A549 (cell line): ENCODE results near the gene GPD2. TPM values are rescaled to one million over a fixed set of nuclear protein-coding genes. Genes with fewer than 3 reads are reported as not detected.

ENCODE experiments used
- ATAC-seq, 2 experiments: fragments of 200-7000 bp in 1 of 2; fragments of >200 bp in 1 of 2; cut with Nextera tagmentation in 1 of 2; cut with Tn5 transposase in 1 of 2; 3 replicates each; pipeline versions ENCODE4 v1.8.0 to v1.9.1; 2018 to 2020; ENCODE audit warnings: mild to moderate bottlenecking in 1 of 2, moderate library complexity in 1 of 2
- CTCF ChIA-PET: fragments of 300-600 bp; sonication (Branson Sonifier 250); formaldehyde crosslinking; extraction: SDS; loops from one replicate; lab custom pipeline; 2021; ENCODE audit warnings: antibody characterized with exemption, inconsistent platforms; lab: Yijun Ruan, JAX
- POLR2A ChIA-PET: fragments of 350-600 bp; formaldehyde crosslinking; extraction: SDS; loops from one replicate; lab custom pipeline; 2021; ENCODE audit warnings: antibody characterized with exemption, inconsistent platforms; lab: Yijun Ruan, JAX
- DNase-seq, 2 experiments: peaks; one replicate each; pipeline versions ENCODE4 v3.0.0 to v3.0.0-alpha.2; 2011 to 2016; ENCODE audit warnings: low read depth in 1 of 2, low spot score in 1 of 2
- FAIRE-seq: peaks from 2 replicates; lab custom pipeline; 2011; peaks lifted over from hg19 to GRCh38; lab: Jason Lieb, UNC
- H3K27ac ChIP-seq, 2 experiments: fragments of >200 bp; sonication (Bioruptor Twin); formaldehyde crosslinking; 3 replicates each; pipeline ENCODE4 v1.5.1; 2016 to 2017
- H3K4me1 ChIP-seq: fragments of >200 bp; sonication (Bioruptor Twin); formaldehyde crosslinking; 3 replicates; pipeline ENCODE4 v1.6.1; 2016
- H3K4me2 ChIP-seq: fragments of >200 bp; sonication (Bioruptor Twin); formaldehyde crosslinking; 3 replicates; pipeline ENCODE4 v1.6.1; 2016
- H3K4me3 ChIP-seq: fragments of >200 bp; sonication (Bioruptor Twin); formaldehyde crosslinking; 3 replicates; pipeline ENCODE4 v1.5.1; 2016
- H3K9me3 ChIP-seq: fragments of >200 bp; sonication (Bioruptor Twin); formaldehyde crosslinking; 3 replicates; pipeline ENCODE4 v1.6.1; 2016
- BCL3 ChIP-seq: fragments of >200 bp; sonication (Bioruptor Twin); formaldehyde crosslinking; IDR thresholded peaks from 3 replicates; pipeline ENCODE4 v1.6.1; 2016
- CEBPB ChIP-seq, 2 experiments: fragments of >200 bp in 1 of 2; sonication (Bioruptor Twin) in 1 of 2; formaldehyde crosslinking in 1 of 2; IDR thresholded peaks; 2 replicates each; pipeline ENCODE4 v1.6.1; 2012 to 2016
- E2F6 ChIP-seq: IDR thresholded peaks from 2 replicates; pipeline ENCODE4 v1.6.1; 2012; ENCODE audit warnings: low read depth, borderline replicate concordance
- EP300 ChIP-seq, 2 experiments: fragments of >200 bp; sonication (Bioruptor Twin); formaldehyde crosslinking; IDR thresholded peaks; 2 replicates in 1 of 2; 3 replicates in 1 of 2; pipeline ENCODE4 v1.6.1; 2016 to 2017
- FOXS1 ChIP-seq: fragments of 250-450 bp; sonication (Bioruptor Pico); IDR thresholded peaks from 2 replicates; pipeline ENCODE4 v1.5.0; 2020; ENCODE audit warnings: mild to moderate bottlenecking, moderate library complexity
- GATA3 ChIP-seq: IDR thresholded peaks from 2 replicates; pipeline ENCODE4 v1.6.1; 2012; ENCODE audit warnings: borderline replicate concordance
- HDAC2 ChIP-seq: fragments of 200-600 bp; sonication (generic); IDR thresholded peaks from 2 replicates; pipeline ENCODE4 v1.6.1; 2016
- HEYL ChIP-seq: fragments of 250-450 bp; sonication (Bioruptor Pico); IDR thresholded peaks from 2 replicates; pipeline ENCODE4 v1.8.0; 2021; ENCODE audit warnings: mild to moderate bottlenecking, moderate library complexity
- HOXA7 ChIP-seq: fragments of 250-450 bp; sonication (Bioruptor Pico); IDR thresholded peaks from 2 replicates; pipeline ENCODE4 v1.5.0; 2020; ENCODE audit warnings: mild to moderate bottlenecking, moderate library complexity
- HOXB13 ChIP-seq: fragments of 250-450 bp; sonication (Bioruptor Pico); IDR thresholded peaks from 2 replicates; pipeline ENCODE4 v1.5.0; 2020; ENCODE audit warnings: low read depth, mild to moderate bottlenecking, moderate library complexity
- MYC ChIP-seq: IDR thresholded peaks from 2 replicates; pipeline ENCODE4 v1.6.1; 2012; ENCODE audit warnings: mild to moderate bottlenecking, inconsistent platforms, low read length, improper control_type of control experiment, borderline replicate concordance
- NPAS2 ChIP-seq: fragments of 250-450 bp; sonication (Bioruptor Pico); IDR thresholded peaks from 2 replicates; pipeline ENCODE4 v1.8.0; 2022; ENCODE audit warnings: mild to moderate bottlenecking, moderate library complexity, borderline replicate concordance
- PBX3 ChIP-seq: IDR thresholded peaks from 2 replicates; pipeline ENCODE4 v1.6.1; 2012
- RCOR1 ChIP-seq: fragments of 150-350 bp; IDR thresholded peaks from 2 replicates; pipeline ENCODE4 v1.6.1; 2014; ENCODE audit warnings: antibody characterized with exemption, low read length, low read depth
- REST ChIP-seq: fragments of 200-600 bp; sonication (generic); IDR thresholded peaks from 2 replicates; pipeline ENCODE4 v1.6.1; 2016; ENCODE audit warnings: antibody characterized with exemption, mild to moderate bottlenecking, moderate library complexity
- RFX5 ChIP-seq: fragments of 450-650 bp; IDR thresholded peaks from 2 replicates; pipeline ENCODE4 v1.7.1; 2014; ENCODE audit warnings: antibody characterized with exemption, mild to moderate bottlenecking, moderate library complexity
- RNF2 ChIP-seq: fragments of 200-600 bp; sonication (generic); IDR thresholded peaks from 2 replicates; pipeline ENCODE4 v1.6.1; 2016; ENCODE audit warnings: low read depth, mild to moderate bottlenecking, antibody characterized with exemption, moderate library complexity, borderline replicate concordance
- TP53 ChIP-seq: fragments of 250-450 bp; sonication (Bioruptor Pico); IDR thresholded peaks from 2 replicates; pipeline ENCODE4 v1.5.0; 2021; ENCODE audit warnings: mild to moderate bottlenecking, moderate library complexity
- ZSCAN20 ChIP-seq: fragments of 250-450 bp; sonication (Bioruptor Pico); IDR thresholded peaks from 2 replicates; pipeline ENCODE4 v1.8.0; 2022; ENCODE audit warnings: mild to moderate bottlenecking, moderate library complexity
- WGBS: methylation state at CpG from one replicate; pipeline ENCODE4 v1.1.6; 2017; ENCODE audit errors: missing lambda C conversion rate; 5-methylcytosine and 5-hydroxymethylcytosine counted together
- polyA plus RNA-seq, 4 experiments: library from polyadenylated mRNA; depleted of rRNA in 3 of 4; stranded (reverse); fragments of >200 nt; fragmentation: RNase III in 1 of 4; extraction: RNeasy Plus Mini Kit Qiagen cat#74134 plus additional on column Dnase treatment in 1 of 4; gene quantifications; 2 replicates in 3 of 4; 3 replicates in 1 of 4; pipeline ENCODE4 v1.2.3, GENCODE V29; 2011 to 2017
- TF ChIP-seq, protein P1 (sequence below): fragments of 450-650 bp; IDR thresholded peaks from 2 replicates; pipeline ENCODE4 v1.6.1; 2014; ENCODE audit warnings: antibody characterized with exemption
- TF ChIP-seq, protein P2 (sequence below): IDR thresholded peaks from 2 replicates; pipeline ENCODE4 v1.6.1; 2012

The GPD2 gene
- polyA plus RNA-seq, 2 of the 4 experiments (the other 2 are of a cell fraction): 26.6 to 39.6 TPM

GRCh38 chr2:156622491-156622890 is 186.3 kb downstream of the GPD2 start:
- Histone ChIP-seq H3K4me3 (no peak overlapping the region), H3K4me2 (no peak overlapping the region), H3K27ac (no peak overlapping the region), H3K4me1 (no peaks in the 10 kb centered on the region), H3K9me3 (no peaks in the 10 kb centered on the region)
- no peak for DNase-seq
- TF ChIP-seq, protein P1, sequence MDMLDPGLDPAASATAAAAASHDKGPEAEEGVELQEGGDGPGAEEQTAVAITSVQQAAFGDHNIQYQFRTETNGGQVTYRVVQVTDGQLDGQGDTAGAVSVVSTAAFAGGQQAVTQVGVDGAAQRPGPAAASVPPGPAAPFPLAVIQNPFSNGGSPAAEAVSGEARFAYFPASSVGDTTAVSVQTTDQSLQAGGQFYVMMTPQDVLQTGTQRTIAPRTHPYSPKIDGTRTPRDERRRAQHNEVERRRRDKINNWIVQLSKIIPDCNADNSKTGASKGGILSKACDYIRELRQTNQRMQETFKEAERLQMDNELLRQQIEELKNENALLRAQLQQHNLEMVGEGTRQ: no peak
- no peak for TF ChIP-seq MYC
- no peak for TF ChIP-seq NPAS2 (CRISPR knock-in tag)
- TF ChIP-seq RFX5: no peak
- no peak for TF ChIP-seq BCL3
- TF ChIP-seq HEYL (CRISPR knock-in tag): no peak
- TF ChIP-seq PBX3: no peak
- TF ChIP-seq, protein P2, sequence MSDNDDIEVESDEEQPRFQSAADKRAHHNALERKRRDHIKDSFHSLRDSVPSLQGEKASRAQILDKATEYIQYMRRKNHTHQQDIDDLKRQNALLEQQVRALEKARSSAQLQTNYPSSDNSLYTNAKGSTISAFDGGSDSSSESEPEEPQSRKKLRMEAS: no peak
- TF ChIP-seq CEBPB (IDR thresholded peaks at IDR 0.05): no peak
- no peak for TF ChIP-seq TP53
- 12% methylated on average over 1 of the region's 1 CpG for WGBS
- POLR2A ChIA-PET: no interaction called here
- CTCF ChIA-PET: no interaction called here
- no peak for FAIRE-seq
- no peak for ATAC-seq

- WGBS: 27% methylated on average over 5 of the region's 5 CpGs
- no peak overlapping the region for H3K27ac ChIP-seq
- H3K4me3 ChIP-seq: no peak overlapping the region
- TF ChIP-seq HOXB13 (CRISPR knock-in tag): no peak
- TF ChIP-seq MYC: no peak
- no peak for TF ChIP-seq GATA3
- TF ChIP-seq, protein P2: no peak
- no peak for TF ChIP-seq E2F6
- no peak for TF ChIP-seq REST
- TF ChIP-seq RCOR1: no peak
- no peak for TF ChIP-seq HOXA7 (CRISPR knock-in tag)
- TF ChIP-seq PBX3: no peak
- TF ChIP-seq FOXS1 (CRISPR knock-in tag): no peak
- TF ChIP-seq EP300 (IDR thresholded peaks at IDR 0.05): no peak
- TF ChIP-seq HDAC2: no peak
- TF ChIP-seq CEBPB (IDR thresholded peaks at IDR 0.05): no peak
- no peak for TF ChIP-seq RNF2
- no peak for TF ChIP-seq ZSCAN20
- no peak overlapping the region for H3K4me2 ChIP-seq
- FAIRE-seq (no peak), DNase-seq (no peak), ATAC-seq (no peak)
- CTCF ChIA-PET: no interaction called here
- no peaks in the 10 kb centered on the region for H3K4me1 ChIP-seq
- no peaks in the 10 kb centered on the region for H3K9me3 ChIP-seq
- POLR2A ChIA-PET: no interaction called here
Measured at GRCh38 chr2:156625360-156626170, 189.4 kb downstream of the GPD2 start.
